Myocyte (in vitro differentiated cells): ENCODE data around the gene MCF2L. TPM values are rescaled to one million over a fixed set of nuclear protein-coding genes. Genes with fewer than 3 reads are reported as not detected.

Source experiments
- DNase-seq: peaks from one replicate; pipeline ENCODE4 v3.0.0-alpha.2; 2012; ENCODE audit warnings: low read depth
- total RNA-seq: library from RNA; depleted of rRNA; stranded (reverse); fragments of >200 nt; gene quantifications from 2 replicates; pipeline ENCODE4 v1.2.3, GENCODE V29; 2014

The MCF2L gene
- total RNA-seq, 1 donor from 2014 or later = 34.4 TPM

DNA sequence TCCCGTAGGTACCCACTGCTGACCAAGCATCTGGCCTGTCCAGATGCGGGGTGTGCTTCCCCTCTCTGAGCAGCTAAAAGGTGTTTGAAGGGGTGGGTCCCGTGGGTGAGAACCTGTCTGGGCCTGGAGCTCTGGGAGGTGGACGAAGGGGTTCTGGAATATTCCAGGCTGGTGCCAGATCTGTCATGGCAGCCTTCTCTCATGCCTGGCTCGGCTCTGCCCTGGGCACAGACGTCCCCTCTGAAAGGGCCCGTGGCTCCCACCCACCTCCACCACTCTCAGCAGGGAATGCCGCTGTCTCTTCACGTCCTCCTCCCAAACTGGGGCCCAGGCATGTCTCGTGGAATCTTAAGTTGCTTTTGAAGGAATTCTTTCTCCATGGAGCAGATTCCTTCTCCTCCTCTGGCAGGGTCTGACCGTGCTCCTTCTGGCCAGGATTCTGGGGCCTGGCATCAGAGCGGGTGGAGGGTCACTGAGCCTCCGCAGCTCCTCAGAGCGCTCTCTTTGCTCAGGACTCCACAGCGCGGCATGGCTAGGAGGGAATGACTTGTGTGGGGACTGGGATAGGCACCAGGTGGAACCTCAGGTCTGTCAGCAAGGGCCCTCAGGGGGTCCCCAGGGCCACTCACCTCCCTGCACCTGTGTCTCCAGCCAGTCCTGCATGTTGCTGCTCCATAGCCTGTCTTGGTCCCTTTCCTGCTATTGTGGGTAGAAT is 5.9 kb upstream of the MCF2L start:
- no peak for DNase-seq

GRCh38 chr13:112963641-112964040 is 5.4 kb upstream of the MCF2L start:
- no peak for DNase-seq

DNA sequence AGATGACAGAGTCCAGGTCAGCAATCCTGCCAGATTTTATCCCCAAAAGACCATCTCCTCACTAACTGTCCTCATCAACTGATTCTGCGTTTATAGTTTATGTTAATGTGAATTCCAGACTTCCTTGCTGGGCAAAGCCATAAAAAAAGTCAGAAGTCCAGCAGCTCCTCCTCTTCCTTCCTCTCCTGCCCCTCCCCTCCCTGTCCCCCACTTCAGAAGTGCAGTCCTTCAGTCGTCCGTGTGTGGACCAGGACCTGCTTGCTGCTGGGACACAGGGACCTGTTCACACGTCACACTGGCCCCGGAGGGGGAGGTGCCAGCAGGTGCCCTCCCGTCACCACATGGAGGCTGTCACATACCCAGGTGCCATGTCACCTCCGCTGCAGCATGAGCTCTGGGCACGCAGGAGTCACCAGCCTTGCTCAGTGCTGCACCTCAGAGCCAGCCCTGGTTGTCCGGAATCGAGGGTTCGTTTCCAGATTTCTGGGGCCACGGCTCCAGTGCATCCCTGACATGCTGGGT is 4.0 kb upstream of the MCF2L start:
- DNase-seq = no peak

DNA sequence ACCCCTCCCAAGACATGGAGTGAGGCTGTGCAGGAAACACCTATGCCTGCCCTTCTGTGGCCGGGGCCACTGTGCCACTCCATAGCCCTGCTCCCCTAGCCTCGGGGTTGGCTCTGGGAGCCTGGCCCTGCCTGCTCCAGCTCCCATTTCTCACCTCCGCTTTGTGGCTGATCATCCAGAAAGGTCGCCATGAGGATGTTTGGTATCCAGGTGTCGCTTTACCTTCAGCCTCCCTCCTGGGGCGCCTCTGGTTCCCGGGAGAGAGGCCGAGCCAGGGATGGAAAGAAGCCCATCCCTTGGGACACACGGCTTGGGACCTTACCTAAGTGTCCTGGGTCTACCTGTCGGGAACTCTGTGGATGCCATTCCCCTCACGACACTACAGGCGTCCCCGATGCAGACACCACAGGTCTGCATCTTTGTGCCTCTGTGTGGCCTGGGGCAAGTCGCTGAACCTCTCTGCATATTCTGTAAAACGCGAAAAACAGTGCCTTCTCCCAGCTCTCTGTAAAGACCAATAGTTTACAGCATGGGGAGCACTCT is 3.4 kb upstream of the MCF2L start:
- no peak for DNase-seq

- DNase-seq = no peak
Measured at GRCh38 chr13:112966776-112967175, 2.2 kb upstream of the MCF2L start.

- DNase-seq = no peak
Measured at GRCh38 chr13:112967686-112968379, 1.2 kb upstream of the MCF2L start.

DNA sequence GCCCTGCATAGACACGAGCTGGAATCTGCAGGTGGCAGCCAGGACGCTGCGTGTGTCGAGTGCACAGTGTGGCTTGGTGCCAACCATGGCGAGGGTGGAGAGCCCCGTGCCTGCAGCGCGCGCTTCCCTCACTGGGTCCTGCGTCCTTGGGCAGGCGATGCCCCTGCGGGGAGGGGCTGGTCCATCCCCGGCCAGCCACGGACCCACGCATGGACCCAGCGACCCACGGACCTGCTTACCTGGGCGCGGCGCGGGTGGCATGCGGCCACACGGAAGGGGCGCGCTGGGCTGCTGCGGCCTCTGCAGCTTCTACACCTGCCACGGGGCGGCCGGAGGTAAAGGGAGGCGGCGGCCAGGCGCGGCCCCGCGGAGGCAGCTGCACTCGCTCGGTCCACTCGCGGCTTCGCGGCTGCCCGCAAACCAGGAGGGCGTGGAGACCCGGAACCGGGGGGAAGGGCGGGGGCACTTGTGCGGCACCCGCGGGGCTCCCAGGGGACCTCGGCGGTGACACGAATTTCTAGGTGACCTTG is 569 bp upstream of the MCF2L start:
- peak; percentile 43 for DNase-seq

GRCh38 chr13:112969692-112970338 is 801 bp downstream of the MCF2L start:
- no peak for DNase-seq

GRCh38 chr13:112970552-112971287 is 1.7 kb downstream of the MCF2L start:
- DNase-seq = no peak

- DNase-seq = peak; percentile 55
Measured at GRCh38 chr13:112971288-112971643, 2.3 kb downstream of the MCF2L start.

GRCh38 chr13:112972258-112972657 is 3.2 kb downstream of the MCF2L start:
- no peak for DNase-seq

- DNase-seq = no peak
Measured at GRCh38 chr13:112972867-112973576, 4.0 kb downstream of the MCF2L start.

- DNase-seq = no peak
Measured at GRCh38 chr13:112973577-112973951, 4.5 kb downstream of the MCF2L start.

DNA sequence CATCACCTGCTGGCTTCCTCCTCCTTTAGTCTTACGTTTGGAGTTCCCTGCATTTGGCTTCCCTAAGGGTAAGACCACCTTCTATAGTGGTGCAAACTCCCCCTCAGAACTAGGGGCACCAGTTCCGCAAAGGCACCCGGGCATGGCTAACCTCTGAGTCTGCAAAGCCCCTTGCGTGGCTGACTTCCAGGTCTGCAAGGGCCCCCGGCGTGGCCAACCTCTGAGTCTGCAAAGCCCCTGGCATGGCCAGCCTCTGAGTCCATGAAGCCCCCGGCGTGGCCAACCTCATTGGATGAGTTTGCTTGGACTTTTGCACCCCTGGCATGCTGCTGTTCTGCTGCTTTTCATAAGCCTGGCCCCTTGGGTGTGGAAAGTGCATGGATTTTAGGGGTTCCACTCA is 5.1 kb downstream of the MCF2L start:
- DNase-seq = no peak

GRCh38 chr13:112974671-112975070 is 5.7 kb downstream of the MCF2L start:
- no peak for DNase-seq

DNA sequence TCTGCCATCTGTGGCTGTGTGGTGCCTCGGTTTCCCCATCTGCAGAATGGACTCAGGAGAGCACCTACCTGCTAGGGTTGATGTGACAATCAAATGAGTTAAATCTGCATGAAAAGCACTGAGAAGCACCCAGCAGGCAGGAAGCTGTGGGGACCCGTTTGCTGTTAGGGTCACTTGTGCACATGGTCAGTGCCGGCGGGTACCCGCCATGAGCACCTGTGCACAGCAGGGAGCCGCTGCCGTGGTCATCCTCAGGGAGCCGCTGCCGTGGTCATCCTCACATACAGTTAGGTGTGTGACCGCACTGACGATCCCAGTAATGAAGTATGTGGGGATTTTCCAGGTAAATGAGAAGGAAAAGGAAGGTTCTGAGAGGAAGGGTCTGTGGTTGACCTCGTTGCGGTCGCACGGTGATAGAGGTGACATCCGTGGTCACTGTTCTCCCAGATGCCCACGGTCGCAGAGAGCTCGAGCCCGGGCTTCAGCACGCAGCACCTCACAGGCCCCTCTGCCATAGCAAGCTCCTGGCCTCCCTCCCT is 6.5 kb downstream of the MCF2L start:
- DNase-seq = no peak

- DNase-seq = no peak
Measured at GRCh38 chr13:112976526-112976925, 7.5 kb downstream of the MCF2L start.

DNA sequence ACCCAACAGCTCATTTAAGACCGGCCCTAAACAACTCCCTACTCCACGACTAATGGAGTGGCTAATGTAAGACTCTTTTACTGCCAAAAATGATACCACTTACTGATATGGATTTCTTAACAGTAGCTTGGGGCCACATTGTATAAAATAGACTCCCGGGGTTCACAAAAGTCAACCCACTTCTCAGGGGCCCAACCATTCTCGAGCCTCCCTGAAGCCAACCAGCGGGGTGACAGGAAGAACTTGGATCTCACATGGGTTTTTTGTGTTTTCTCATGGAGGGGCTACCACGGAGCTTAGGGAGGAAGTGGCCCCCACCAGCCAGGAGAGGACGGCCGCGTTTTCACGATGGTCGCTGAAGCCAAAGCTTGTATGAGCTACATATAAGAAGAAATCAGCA is 8.1 kb downstream of the MCF2L start:
- DNase-seq = no peak

DNA sequence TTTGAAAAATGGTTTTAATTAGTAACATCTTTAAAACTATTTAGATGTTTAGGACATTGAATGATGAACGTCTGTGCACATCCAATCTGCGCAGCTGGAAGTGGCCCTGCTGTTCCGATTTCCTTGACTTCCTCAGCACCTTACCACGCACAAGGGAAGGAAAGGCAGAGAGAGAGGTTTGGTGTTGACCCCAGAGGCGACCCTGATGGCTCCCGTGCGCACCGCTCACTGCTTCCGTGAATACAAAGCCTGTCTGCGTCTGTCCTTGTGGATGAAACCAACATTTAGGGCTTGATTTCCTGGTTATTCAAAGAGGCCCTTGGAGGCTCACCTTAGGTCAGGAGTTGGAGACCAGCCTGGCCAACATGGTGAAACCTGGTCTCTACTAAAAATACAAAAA is 8.5 kb downstream of the MCF2L start:
- DNase-seq = no peak
